Measurements from ENCODE around the gene ALDH3B2.

GRCh38 chr11:67613960-67614715, 60.3 kb downstream of the ALDH3B2 start:
- TF ChIP-seq POLR2A (IDR thresholded peaks at IDR 0.05) = peak in 1 of 4 donors; percentile 25
- TF ChIP-seq, protein P1, sequence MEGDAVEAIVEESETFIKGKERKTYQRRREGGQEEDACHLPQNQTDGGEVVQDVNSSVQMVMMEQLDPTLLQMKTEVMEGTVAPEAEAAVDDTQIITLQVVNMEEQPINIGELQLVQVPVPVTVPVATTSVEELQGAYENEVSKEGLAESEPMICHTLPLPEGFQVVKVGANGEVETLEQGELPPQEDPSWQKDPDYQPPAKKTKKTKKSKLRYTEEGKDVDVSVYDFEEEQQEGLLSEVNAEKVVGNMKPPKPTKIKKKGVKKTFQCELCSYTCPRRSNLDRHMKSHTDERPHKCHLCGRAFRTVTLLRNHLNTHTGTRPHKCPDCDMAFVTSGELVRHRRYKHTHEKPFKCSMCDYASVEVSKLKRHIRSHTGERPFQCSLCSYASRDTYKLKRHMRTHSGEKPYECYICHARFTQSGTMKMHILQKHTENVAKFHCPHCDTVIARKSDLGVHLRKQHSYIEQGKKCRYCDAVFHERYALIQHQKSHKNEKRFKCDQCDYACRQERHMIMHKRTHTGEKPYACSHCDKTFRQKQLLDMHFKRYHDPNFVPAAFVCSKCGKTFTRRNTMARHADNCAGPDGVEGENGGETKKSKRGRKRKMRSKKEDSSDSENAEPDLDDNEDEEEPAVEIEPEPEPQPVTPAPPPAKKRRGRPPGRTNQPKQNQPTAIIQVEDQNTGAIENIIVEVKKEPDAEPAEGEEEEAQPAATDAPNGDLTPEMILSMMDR (IDR thresholded peaks at IDR 0.05) = peak; percentile 45 to 74 (median 64)
